HCT116 (cell line): ENCODE measurements around the gene PITRM1.

Source experiments
- ATF3 ChIP-seq: IDR thresholded peaks from 2 replicates; pipeline ENCODE4 v1.6.1; 2012
- CBX3 ChIP-seq: IDR thresholded peaks from 2 replicates; pipeline ENCODE4 v1.6.1; 2012; ENCODE audit warnings: low read depth
- CEBPB ChIP-seq: IDR thresholded peaks from 2 replicates; pipeline ENCODE4 v1.6.1; 2012; ENCODE audit warnings: low read depth
- CTCF ChIP-seq, 3 experiments: fragments of 200-600 bp in 1 of 3; sonication (generic) in 1 of 3; IDR thresholded peaks in 2 of 3; conservative IDR thresholded peaks in 1 of 3; 2 replicates each; pipeline ENCODE4 v1.5.1; 2012 to 2017; ENCODE audit warnings: low read depth in 2 of 3, low read length in 2 of 3, antibody characterized with exemption in 1 of 3, borderline replicate concordance in 1 of 3, control low read depth in 1 of 3, mild to moderate bottlenecking in 1 of 3, mixed read lengths in 1 of 3, mixed run types in 1 of 3, moderate library complexity in 1 of 3; ENCODE audit not compliant: insufficient read depth in 1 of 3
- EZH2 ChIP-seq: fragments of 200-600 bp; sonication (generic); IDR thresholded peaks from 2 replicates; pipeline ENCODE4 v1.6.1; 2017; ENCODE audit warnings: antibody characterized with exemption, mixed run types
- EZH2phosphoT487 ChIP-seq: fragments of 200-600 bp; IDR thresholded peaks from 2 replicates; pipeline ENCODE4 v1.6.1; 2018; ENCODE audit warnings: antibody characterized with exemption, borderline replicate concordance
- MAX ChIP-seq: IDR thresholded peaks from 2 replicates; pipeline ENCODE4 v1.6.1; 2012
- POLR2A ChIP-seq: IDR thresholded peaks from 2 replicates; pipeline ENCODE4 v1.7.0; 2011; ENCODE audit warnings: borderline replicate concordance; ENCODE audit not compliant: insufficient read depth, insufficient read length; ENCODE audit errors: extremely low read depth
- POLR2AphosphoS5 ChIP-seq: IDR thresholded peaks from 2 replicates; pipeline ENCODE4 v1.6.1; 2011; ENCODE audit warnings: mild to moderate bottlenecking, low read depth, low read length, moderate library complexity
- SRF ChIP-seq: IDR thresholded peaks from 2 replicates; pipeline ENCODE4 v1.6.1; 2012; ENCODE audit warnings: low read depth
- TCF7L2 ChIP-seq: IDR thresholded peaks from 2 replicates; pipeline ENCODE4 v1.7.0; 2011; ENCODE audit warnings: borderline replicate concordance, inconsistent platforms; ENCODE audit not compliant: insufficient read depth, insufficient read length; ENCODE audit errors: extremely low read depth
- ZBTB33 ChIP-seq: IDR thresholded peaks from 2 replicates; pipeline ENCODE4 v1.6.1; 2011; ENCODE audit warnings: mild to moderate bottlenecking, low read length, moderate library complexity; ENCODE audit not compliant: insufficient replicate concordance; ENCODE audit errors: extremely low read depth
- ZNF274 ChIP-seq: fragments of 200-500 bp; sonication (Bioruptor generic); IDR thresholded peaks from 2 replicates; pipeline ENCODE4 v1.6.1; 2014; ENCODE audit warnings: mild to moderate bottlenecking, low read depth, low read length, inconsistent platforms
- TF ChIP-seq, protein P1 (sequence below): IDR thresholded peaks from 2 replicates; pipeline ENCODE4 v1.6.1; 2012; ENCODE audit warnings: low read depth

- TF ChIP-seq TCF7L2 (no peak), CTCF (IDR thresholded peaks at IDR 0.05 in 2 of 3, conservative IDR thresholded peaks at IDR 0.05 in 1 of 3; ENCODE audit: borderline replicate concordance in 1 of 3, insufficient read depth in 1 of 3, low read depth in 2 of 3, low read length in 2 of 3) (no peak), CEBPB (no peak), MAX (no peak), POLR2A (no peak), POLR2AphosphoS5 (no peak), ATF3 (no peak), ZBTB33 (no peak), EZH2 (no peak), ZNF274 (no peak), EZH2phosphoT487 (no peak), CBX3 (no peak), SRF (no peak)
- TF ChIP-seq, protein P1, sequence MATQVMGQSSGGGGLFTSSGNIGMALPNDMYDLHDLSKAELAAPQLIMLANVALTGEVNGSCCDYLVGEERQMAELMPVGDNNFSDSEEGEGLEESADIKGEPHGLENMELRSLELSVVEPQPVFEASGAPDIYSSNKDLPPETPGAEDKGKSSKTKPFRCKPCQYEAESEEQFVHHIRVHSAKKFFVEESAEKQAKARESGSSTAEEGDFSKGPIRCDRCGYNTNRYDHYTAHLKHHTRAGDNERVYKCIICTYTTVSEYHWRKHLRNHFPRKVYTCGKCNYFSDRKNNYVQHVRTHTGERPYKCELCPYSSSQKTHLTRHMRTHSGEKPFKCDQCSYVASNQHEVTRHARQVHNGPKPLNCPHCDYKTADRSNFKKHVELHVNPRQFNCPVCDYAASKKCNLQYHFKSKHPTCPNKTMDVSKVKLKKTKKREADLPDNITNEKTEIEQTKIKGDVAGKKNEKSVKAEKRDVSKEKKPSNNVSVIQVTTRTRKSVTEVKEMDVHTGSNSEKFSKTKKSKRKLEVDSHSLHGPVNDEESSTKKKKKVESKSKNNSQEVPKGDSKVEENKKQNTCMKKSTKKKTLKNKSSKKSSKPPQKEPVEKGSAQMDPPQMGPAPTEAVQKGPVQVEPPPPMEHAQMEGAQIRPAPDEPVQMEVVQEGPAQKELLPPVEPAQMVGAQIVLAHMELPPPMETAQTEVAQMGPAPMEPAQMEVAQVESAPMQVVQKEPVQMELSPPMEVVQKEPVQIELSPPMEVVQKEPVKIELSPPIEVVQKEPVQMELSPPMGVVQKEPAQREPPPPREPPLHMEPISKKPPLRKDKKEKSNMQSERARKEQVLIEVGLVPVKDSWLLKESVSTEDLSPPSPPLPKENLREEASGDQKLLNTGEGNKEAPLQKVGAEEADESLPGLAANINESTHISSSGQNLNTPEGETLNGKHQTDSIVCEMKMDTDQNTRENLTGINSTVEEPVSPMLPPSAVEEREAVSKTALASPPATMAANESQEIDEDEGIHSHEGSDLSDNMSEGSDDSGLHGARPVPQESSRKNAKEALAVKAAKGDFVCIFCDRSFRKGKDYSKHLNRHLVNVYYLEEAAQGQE: no peak
These were observed 34.1 kb upstream of the PITRM1 start for GRCh38 chr10:3206511-3207157.
